SH-SY5Y (cell line): ENCODE results near the gene ATF3.

Source experiments
- GATA2 ChIP-seq: IDR thresholded peaks from 2 replicates; pipeline ENCODE4 v1.6.1; 2011; ENCODE audit warnings: mild to moderate bottlenecking, low read depth, low read length
- GATA3 ChIP-seq: IDR thresholded peaks from 2 replicates; pipeline ENCODE4 v1.6.1; 2011; ENCODE audit warnings: low read depth, mild to moderate bottlenecking, low read length, moderate library complexity

ATF3 gene

DNA sequence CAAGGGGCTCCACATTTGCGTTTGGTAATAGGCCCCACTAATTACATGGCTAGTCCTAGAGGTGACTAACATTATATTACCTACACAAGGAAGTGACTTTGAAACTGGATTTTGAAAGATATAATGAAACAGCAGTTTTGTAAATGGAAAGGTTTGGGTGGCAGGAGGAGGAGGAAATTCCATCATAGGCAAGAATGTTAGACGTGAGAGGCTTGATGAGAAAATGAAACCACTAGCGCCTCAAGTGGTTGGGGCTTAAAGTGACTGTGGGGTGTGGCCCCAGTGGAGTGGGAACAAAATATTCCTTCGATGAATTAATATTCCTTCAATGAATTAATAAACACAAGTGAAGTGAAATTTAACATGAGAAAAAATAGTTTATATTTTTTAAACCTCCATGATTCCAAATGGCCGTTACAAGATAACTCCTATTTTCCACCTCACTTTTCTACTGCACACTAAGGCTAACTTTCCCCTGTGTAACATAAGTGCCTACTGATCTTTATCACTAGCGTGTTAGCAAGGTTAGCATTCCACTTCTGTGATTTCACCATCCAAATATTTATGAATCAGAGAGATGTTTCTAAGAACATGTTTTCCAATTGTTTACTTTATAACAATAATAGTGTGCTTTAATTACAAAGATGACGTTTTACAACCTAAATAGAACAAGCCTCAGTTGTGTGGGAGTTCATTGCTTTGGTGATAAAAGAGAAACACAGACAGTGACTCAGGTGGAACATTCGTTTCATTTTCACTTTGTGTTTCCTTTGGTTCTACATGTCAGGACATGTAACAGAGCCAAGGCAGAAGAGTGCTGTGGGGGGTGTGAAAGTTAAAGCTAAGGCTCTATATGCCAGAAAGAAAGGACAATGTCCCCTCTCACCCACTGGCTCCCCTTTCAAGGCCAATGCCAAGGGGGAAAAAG is 12.5 kb upstream of the ATF3 start:
- TF ChIP-seq GATA2 (no peak), GATA3 (no peak)

- TF ChIP-seq GATA3 (no peak), GATA2 (no peak)
These were observed 11.8 kb upstream of the ATF3 start for GRCh38 chr1:212596798-212597197.

DNA sequence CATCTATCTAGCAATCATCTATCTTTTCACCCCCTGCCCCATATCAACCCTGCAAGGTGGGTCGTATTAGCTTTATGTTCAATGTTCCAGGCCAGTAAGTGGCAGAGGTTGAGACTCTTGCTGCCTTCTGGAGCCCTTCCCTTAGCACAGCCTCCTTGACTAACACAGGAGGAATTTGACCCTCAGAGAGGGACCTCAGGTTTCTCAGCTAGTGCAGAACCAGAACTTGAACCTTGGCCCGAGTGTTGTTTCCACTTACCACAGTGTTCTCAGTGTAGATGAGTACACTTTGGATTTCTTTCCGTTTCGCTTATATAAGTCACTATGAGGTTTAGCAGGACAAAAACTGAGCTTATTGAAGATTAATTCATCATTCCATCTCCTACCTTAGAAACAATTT is 11.1 kb upstream of the ATF3 start:
- TF ChIP-seq GATA2 = no peak
- no peak for TF ChIP-seq GATA3

- no peak for TF ChIP-seq GATA3
- TF ChIP-seq GATA2 = no peak
These were observed 8.3 kb upstream of the ATF3 start for GRCh38 chr1:212600071-212600915.

- TF ChIP-seq GATA2 (no peak), GATA3 (0 out of 2 replicates have a peak, but pooled peaks have one; percentile 36)
These were observed 7.6 kb upstream of the ATF3 start for GRCh38 chr1:212600980-212601379.

DNA sequence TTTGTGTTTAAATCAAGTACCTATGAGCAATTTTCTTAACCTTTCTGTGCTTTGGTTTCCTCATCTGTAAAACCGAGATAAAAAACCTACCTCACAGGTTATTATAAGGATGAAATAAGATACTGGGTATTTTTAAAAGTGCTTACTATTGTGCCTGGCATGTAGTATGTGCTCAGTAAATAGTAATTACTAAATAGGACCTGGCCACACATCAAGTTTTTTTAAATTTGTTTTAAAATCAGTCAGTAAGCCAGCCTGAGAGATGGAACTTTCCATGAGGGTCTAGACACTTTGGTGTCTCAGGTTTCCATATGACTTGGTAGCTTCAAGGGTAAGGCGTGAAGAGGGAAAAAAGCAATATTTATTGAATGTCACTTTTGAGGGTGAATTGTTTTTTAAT is 7.0 kb upstream of the ATF3 start:
- TF ChIP-seq GATA3 = no peak
- TF ChIP-seq GATA2 = no peak

DNA sequence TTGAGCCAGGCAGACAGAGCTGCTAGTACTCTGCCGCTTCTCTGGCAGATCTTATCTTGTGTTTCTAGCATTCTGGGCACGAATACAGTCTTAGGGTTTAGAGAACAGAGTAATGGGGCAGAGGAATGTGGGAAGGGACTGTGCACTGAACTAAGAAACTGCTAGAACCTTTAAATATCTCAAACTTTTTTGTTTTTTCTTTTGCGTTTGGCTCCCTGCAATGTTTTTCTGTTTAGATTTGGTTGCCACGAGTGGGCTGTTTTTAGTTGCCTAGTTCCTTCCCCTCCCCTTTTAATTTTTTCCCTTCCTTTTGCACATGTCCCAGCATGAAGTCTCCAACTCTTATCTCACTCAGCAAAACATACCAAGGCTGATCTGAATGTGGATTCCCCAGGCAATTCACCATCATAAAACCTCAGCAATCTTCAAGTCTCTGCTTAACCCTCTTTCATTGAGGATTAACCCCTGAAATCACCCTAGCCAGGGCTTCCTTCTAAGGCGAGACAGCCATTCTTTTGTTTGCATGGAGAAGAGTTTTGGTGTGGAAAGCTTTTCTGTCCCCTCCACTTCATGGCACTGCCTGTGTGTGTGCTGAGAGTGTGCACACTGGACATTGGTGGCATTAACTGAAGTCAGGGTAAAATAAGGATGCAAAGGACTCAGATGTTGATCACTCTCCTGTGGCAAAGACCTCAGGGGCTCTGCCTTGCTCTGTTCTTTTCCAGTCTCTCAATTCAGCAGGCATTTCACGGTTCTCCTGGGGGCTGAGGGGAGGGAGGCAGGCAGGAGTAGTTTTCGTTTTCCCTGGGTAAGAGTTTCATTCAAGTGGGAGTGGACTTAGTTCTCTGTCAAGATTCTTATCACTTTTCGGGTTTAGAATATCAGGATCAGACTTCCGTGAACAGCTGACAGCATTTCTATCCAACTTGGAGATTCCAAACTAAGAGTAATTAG is 2.8 kb upstream of the ATF3 start:
- TF ChIP-seq GATA2 (peak; percentile 61; the same call in 1 of the 2 replicates), GATA3 (no peak)

GRCh38 chr1:212606395-212607205 is 2.0 kb upstream of the ATF3 start:
- TF ChIP-seq GATA3 (no peak), GATA2 (peak; percentile 4; the same call in 1 of the 2 replicates)

DNA sequence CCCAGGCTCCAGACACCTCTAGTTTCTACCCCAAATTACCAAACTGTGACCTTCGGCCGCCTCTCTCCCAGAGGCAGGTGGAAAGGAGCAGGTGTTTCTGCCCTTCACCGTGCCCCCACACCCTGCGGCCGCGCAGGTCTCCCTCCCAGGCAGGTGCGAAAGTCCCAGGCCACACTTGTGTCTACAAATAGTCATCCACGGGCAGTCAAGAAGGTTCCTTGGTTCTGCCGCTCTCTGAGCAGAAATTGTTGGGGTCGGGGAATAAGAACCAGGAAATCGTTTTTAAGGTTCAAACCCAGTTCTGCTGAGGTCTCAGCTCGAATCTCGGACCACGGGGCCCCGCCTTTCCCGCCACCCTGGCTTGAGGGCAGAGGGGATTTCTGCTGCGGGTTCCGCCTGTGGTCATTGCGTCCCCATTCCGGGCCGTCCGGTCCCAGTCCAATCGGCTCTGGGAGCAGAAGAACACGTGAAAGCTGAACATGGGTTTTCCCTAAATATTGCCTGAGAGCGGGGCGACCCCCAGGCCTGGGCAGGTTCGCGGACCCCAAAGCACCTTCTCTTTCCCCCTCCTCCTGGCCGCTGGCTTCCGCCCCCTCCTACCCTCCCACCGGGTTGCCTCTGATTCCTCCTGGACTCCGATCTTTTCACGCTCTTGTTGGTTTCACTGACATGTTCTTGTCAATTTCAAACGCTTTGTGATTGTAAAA is 1.2 kb upstream of the ATF3 start:
- no peak for TF ChIP-seq GATA3
- TF ChIP-seq GATA2 = no peak

- TF ChIP-seq GATA2 (no peak), GATA3 (no peak)
These were observed 609 bp upstream of the ATF3 start for GRCh38 chr1:212607913-212608391.

DNA sequence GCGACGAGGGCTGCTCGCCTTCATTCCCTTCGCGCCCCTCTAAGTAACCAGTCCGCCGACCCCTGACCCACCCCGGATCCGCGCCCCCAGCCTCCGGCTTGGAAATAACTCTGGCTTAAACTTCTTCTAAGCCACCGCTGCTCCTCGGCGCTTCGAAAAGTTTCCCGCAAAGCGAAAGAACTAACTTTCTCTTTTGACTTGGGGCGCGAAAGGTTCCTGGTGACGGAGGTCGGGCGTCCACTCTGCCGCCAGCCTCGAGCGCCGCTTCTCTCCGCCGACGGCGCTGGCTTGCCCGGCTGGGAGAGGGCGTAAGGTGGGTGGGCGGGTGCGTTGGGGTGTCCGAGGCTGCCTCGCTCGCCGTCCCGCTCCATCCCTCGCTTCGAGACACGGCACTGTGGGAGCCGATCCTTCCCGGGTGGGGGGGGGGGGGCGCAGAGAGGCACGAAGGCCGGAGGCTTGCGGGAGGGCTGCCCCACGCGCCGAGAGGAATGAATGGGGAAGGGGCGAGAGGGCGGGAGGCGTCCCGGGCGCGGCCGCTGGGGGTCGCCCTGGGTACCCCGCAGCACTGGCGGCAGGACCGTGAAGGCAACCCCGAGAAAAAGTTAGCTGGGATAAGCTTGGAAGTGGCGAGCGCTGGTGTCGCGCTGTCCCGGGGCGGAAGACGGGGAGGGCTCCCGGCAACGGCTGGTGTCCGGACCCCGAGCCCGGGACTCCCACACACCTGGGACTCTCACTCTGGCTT is 569 bp downstream of the ATF3 start:
- no peak for TF ChIP-seq GATA3

DNA sequence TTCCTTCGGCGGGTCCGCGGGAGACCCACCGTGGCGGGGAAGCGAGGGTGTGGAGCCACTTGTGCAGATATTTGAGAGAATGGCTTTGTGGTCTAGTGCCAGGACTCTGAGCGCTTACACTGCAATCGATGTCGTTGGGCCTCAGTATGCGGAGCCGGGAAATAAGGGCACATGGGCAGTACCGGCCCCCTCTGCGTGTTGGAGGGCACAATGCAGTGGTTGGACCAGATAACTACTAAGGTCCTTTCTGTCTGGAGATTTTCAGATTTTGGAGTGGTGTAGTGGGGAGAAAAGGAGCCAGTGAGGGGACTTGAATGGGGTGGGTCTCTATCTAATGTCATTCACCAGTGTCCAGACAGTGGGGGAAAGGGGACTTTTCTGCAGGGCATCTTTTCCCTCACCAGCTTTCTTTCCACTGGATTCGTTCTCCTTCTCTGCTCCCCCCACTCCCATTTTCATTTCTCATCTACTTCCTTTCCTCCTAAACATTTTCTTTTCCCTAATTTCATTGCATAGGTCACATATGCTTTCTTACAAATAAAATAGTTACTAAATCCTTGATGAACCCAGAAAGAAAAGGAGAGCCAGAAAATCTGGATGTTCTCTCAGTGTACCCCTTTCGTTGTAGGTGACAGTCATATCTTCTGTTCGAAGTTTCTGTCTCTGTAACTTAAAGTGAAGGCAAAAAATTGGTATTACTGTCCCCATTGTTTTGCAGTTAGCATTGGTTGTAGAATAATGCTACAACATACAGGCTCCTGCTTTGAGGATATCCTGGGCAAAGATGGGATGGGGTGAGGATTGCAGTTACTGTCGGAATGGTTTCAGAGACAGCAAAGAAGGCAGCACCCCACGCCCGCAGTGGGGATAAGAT is 1.4 kb downstream of the ATF3 start:
- TF ChIP-seq GATA2 = no peak
- TF ChIP-seq GATA3 = no peak
